DMS153 (cell line): ENCODE data around the gene NAA60.

Experiments
- DNase-seq: peaks from one replicate; lab custom pipeline; 2025; lab: John Stamatoyannopoulos, UW

Gene NAA60

DNA sequence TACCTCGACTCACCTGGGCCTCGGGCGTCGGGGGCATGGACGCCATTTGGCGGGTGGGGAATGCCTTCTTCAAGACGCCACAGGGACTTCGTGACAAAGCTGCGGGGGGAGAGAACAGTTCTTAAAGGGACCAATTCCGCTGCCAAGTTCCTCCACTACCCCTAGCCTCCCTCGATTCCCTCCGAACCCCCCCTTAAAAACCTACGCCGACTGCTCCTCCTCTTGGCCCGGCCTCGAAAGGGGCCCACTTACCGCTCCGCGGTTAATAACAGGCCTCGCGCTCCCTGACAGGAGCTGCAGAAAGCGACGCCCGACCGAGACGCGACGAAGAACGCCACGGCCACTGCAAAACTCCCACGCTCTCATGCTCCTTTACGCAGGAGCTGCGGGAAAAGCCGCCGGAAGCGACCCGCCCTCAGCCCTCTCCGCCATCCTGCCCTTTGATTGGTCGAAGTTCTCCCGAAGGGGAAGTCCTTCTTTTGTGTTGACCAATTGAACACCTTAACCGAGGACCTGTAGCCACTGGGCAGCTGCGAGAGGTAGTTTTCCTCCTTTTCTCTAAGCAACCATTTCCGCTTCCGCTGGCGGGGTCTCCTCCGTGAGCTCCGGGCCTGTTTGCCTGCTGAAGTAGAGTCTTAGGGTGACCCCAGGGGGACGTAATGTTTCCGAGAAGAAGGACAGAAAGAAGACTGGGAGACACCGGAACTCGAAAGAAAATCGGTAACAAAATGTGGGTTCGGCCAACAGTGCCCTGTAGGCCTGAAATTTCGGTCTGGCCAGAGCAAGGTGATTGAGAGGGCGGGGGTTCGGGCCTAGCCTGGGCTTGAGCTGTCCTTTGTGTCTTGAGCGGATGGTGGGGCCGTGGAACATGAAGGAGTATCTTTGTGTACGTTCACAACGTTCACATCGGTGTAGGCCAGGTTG, at the start of gene NAA60, which contains the start of gene ZNF597:
Gene NAA60, plus strand, starts transcription at position 573 of the 924 bp plus-strand sequence. CDS start 32,548 bp downstream, outside the sequence.
Gene ZNF597, minus strand, starts transcription at position 397 of the 924 bp plus-strand sequence. Its CDS starts 351 bp downstream, at position 46.
- DNase-seq: peak; percentile 90

DNA sequence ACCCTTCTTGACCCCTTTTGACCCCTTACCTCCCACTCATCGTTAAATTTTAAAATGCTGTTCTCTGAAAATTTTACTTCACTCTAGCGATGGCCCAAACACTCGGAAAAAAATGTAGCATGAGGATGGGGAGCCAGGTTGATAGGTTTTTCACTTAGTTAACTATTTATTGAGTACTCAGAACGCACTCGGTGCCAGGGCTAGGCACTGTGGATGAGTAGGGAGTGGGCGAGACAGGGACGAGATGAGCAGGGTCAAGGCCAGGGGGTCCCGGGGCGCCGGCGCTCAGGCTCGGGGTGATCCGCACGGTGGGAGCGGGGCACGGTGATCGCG, 43.1 kb upstream of the NAA60 start:
- no peak for DNase-seq

DNA sequence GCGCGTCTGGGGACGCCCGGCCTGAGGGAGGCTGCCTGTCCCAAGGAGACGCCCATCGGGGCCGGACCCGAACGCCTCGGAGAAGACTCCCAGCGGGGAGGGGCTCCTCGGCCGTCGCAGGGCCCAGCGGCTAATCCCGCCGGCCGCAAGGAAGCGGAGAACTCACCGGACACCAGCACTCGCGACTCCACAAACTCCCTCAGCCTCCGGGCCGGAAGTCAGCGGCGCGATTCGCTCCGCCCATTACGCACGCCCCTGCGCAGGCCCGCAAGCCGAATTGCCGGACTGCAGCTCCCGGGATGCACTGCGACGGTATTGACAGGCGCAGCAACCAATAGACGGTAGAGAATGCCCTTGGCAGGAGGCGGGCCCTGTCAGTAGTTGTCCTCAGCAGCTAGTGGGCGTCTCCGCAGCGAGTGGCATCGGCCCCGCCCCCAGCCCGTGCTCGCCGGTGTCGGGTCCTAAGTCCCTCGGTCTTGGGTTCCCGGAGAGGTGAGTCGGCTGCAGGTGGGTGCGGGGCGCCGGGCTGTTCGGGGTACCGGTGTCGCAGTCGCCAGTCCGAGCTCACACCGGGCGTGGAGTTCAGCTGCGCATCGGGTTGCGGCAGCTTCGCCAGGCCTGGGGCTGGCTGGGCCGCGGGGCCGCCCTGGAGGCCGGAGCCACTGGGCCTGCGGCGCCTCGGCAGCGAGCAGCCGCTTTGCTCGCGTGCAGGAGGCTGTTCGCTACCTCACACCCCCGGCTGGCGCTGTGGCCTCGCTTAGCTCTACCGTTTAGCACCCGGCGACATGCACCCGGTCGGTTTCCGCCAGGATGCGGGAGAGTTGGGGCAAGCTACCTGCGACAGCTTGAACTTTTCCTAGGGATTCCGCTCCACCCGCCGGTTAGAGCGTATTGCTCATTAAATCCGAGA, 42.4 kb upstream of the NAA60 start, which contains the start of the genes ZNF174 and ZSCAN32:
Gene ZNF174, plus strand, starts transcription at position 437 of the 910 bp plus-strand sequence. CDS start 790 bp downstream, outside the sequence.
Gene ZSCAN32, minus strand, starts transcription at position 226 of the 910 bp plus-strand sequence. CDS start 3,447 bp downstream, outside the sequence.
- DNase-seq: peak; percentile 98

DNA sequence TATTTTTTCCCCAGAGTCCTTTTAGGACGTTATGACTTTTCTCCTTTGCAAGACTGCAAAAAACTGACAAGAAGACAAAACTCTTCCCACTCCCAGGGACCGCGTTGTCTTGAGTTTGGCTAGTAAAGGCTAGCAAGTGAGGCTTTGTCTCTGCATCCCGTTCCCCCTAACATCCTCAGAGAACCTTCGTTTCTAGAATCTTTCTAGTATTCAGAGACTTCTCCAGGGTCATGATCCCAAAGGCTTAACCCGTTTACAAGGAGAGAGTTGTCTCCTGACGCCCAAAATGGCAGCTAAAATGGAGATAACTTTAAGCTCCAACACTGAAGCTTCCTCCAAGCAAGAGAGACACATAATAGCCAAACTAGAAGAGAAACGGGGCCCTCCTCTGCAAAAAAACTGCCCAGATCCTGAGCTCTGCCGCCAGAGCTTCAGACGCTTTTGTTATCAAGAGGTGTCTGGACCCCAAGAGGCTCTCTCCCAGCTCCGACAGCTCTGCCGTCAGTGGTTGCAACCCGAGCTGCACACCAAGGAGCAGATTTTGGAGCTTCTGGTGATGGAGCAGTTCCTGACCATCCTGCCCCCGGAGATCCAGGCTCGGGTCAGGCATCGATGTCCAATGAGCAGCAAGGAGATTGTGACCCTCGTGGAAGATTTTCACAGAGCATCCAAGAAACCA, 41.6 kb upstream of the NAA60 start:
- DNase-seq: no peak

DNA sequence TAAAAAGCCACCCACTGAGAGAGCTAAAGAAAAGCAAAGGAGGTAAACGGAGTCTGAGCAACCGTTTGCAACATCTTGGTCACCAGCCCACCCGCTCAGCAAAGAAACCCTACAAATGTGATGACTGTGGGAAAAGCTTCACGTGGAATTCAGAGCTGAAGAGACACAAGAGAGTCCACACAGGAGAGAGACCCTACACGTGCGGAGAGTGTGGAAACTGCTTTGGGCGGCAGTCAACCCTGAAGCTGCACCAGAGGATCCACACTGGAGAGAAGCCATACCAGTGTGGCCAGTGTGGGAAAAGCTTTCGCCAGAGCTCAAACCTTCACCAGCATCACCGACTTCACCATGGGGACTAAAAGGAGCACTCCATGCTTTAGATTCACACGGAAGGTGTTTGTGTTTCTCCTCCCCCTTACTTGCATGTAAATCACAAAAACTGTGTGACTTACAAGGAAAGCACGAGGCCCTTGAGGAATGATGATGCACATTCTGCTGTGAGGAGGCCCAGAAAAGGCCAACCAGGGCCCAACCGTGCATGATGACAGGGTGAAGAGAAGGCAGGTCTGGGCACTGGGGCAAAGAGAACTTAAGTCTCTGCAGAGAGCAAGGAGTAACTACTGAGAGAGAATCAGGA, 34.8 kb upstream of the NAA60 start:
- no peak for DNase-seq

DNA sequence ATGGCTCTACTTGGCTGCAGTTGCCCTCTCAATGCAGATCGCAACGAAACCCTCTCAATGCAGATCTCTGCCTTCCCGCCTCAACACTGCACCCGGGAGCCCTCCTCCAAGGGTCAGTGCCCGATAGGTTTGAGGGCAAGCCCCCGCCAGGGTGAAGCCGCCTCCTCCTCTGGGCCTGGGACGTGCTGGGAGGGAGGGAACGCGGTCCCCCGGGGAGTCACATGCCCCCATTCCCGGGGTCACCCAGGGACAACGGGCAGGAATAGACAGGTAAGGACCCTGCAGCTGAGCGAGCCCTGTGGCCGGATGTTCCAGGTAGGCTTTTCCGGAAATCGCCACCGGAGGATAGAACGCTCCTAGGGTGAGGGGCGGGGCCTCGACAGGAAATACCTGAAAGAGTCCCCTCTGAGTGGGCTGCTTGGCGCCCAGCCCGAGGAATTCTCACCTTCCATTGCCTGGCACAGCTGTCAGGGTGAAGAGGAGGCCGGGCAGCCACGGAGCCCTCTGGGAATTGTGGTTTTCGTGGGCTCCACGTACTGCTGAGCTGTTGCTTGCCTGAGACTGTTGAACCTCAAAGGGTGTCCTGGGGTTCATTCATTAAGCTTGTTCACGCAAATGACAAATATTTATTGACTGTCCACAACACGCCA, 29.6 kb upstream of the NAA60 start:
- DNase-seq: no peak

DNA sequence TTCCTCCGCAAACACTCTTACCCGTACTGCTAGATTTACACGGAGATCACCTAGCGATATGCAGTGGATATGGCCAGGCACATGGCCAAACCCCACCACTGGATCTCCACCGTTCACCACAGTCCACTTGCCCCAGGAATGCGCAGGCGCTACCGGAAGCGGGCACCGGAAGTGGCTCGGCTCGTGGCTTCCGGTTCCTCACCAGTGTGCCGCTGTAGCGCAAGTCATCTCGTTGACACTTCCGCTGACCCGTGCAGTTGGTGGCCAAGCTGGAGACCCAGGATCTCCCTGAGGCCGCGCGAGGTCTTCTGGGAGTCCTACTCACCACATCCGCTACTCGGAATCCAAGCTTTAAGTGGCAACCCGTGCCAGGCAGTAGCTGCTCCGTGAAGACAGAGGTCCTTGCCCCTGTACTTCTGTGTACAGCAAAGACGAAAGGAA, 11.7 kb upstream of the NAA60 start:
- DNase-seq: no peak

DNA sequence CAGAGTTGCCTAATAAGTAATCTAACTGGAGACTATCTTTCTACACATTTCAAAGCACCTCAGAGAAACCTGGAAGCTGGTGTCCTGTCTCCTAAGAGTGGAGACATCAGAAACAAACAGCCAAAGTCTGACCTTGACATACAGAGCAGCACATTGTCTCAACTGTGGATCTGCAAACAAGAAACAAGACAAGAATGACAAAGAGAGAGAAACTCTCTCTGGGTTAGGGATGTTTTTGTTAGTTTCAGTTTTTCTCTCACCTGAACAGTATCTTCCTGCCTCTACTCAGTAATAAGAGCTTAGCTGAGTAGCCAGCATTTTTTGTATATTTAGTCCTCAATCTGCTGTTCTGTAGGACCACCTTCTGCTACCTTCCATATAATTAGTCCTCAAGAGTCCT, 9.1 kb upstream of the NAA60 start:
- no peak for DNase-seq

DNA sequence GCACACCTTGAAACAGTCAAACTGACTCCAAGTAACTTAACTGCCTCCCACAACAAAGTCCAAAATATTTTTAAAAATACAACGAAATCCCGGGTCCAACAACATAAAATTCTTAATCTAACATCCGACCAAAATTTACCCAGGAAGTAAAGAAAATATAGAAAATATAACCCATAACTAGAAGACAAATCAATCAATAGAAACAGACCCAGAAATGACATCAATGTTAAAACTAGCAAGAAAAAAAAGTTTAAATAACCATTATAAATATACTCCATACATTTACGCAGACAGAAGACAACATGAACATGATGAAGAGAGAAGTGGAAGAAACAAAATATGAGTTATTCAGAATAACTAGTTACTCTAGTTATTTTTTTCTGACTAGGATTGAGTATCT, 3.8 kb upstream of the NAA60 start:
- no peak for DNase-seq

DNA sequence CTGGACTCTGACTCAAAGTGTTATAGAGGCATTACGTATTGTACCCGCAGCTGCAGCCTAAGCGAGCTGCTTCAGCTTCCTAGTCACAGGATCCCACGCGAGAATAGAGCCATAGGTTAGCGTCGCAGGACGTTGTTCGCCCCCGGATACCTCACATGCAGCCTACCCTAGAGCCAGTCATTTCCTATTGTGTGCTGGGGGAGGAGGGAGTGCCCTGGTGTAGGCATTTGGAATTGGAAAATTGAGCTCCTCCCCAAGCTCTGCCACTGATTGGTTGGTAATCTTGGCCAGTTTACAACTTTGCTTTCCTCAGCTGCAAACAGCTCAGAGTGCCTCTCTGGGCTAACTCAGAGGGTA, 530 bp downstream of the NAA60 start:
- DNase-seq: no peak

DNA sequence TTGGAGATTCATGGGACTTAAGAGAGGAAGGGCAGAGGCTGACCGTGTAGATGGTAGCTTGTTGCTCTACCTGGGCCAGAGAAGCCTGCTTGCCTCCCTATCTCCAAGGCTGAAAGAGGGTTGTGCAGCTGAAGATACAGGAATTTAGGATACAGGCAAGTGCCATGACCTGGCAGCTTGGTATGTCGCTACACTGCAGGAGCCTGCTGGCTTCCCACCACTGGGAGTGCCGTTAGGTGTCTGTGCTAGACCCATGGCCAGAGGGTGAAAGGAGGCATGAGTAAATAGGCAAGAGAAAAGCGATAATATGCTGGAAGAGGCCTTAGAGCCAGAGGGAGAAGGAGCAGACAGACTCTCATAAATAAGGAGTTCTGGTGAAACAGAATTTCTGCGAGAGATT, 10.6 kb downstream of the NAA60 start:
- no peak for DNase-seq

DNA sequence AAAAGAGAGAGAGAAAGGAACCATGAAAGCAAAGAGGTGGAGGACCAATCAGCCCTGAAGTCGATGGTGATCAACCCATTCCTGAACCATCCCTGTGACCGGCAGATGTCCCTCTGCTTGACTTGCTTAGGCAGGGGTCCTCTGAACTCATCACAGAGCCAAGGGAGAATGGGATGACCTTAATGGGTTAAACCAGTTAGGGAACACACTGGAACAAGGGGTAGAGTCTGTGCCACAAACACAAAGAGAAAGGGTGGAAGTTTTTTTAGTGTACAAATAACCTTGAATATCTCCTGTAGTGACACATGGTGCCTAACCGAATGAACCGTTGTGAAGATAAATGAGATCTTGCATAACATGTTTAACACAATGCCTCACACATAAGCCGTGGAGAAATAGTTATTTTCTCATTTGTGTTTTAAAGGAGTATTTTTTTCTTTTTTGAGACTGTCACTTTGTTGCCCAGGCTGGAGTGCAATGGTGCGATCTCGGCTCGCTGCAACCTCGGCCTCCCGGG, 11.2 kb downstream of the NAA60 start:
- no peak for DNase-seq

DNA sequence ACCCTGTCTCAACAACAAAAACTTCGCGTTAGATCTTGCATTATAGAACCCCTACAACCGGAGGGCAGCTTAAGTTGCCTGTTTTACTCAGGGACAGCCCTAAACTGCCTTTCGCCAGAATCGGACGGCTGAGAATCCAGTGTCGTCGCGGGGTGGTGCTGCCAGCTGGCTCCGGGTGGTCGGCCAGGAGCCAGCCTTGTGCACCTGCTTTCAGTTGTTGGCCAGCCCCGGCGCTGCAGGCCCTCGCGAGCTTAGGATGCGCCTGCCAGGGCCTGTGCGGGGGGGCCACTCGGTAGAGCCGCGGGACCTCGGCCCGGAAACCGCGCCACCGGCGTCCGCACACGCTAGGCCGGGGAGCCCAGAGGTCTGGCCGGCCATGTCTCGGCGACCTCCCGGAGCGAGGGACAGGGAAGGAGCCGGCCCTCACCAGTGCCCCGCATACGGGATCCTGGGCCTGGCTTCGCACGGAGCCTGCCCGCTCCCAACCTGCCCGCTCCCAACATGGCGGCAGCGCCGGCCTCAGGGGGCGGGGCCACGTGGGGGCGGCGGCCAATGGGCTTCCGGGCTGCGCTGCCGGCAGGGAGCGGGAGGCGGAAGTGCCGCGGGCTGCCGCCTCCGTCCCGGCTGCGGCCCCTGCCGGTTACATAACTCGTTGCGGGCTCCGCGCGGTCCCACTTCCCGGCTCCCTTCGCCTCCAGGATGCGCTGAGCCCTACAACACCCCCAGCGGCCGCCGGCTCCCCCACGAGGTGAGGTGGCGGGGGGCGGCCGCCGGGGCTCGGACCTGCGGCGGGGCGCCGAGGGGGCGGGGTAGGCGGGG, 14.2 kb downstream of the NAA60 start:
- DNase-seq: peak; percentile 79

DNA sequence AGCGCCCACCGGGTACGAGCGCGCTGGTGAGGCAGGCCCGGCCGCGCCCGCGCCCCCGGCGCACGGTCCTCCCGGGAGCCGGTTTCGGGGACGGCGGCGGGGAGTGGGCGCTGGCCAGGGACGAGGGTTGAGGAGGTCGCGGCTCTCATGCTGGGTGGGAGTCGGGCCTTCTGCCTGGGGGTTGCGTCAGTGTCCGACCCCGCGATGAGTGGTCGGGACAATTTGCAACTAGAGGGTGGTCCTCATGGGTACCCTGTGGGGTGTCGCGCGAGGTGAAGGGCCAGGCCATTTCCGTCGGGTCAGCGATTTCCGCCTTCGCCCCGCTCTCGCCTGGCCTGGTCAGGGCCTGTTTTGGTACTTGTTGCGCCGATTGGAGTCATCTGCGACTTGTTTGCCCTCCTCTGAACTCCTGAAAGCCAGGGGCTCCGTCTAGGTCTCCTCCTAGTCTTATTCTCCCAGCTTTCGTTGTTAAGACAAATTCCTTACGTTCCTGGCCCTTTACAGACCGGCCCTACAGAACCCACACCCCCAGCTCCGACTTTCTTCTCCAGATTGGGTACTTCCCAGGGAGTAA, 14.9 kb downstream of the NAA60 start:
- DNase-seq: no peak

DNA sequence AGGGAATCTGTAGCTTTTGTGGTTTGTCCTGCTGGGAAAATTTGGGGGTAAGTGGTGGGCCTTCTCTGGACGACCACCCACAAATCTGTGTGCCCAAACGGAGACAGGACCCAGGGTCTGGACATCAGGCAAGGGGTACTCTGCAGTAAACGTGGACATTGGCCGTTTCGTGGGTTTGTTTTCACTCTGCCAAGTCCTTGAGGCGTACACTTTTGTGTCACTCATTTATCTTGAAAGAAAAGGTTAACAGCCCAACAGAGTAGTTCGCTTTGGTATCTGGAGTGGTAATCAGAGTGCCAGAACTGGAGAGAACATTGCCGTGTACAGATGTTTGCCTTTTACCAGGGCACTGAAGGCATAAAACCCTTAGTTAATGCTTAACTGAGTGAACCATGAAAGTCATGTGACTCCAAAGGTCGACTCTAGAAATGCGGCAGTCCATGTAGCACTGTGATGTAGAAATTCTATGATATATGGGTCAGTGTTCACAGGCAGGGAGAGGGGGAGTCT, 15.4 kb downstream of the NAA60 start:
- no peak for DNase-seq

DNA sequence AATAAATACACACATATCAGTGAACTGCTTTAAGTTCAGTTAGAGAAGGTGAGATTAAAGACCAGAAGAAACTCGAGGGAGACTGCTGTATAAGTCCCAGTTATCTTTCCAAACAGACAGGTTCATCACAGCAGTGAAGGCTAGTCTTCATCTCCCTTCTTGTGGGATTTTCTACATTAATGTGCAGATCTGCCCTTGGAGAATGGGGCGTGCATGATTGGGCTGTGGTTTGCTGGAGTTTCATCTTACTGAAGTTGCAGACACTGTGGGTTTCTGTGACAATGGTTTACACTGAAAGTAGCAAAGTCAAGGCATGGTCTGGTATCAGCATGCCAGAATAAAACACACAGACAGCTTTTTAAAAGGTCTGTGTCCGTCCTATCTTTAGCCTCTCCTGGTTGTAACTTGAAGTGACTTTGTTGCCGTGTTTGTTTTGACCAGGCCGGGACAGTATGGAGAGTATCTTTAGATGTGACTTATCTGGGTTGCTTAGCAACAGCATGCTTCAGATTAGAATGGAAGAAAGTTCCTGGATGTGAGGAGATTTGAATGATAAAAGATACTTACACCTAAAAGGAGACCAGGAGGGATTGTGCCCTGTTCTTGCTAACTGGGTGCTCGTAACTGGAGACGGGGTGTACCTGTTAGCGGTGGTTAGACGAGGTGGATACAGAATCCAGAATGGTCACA, 16.1 kb downstream of the NAA60 start:
- DNase-seq: no peak

DNA sequence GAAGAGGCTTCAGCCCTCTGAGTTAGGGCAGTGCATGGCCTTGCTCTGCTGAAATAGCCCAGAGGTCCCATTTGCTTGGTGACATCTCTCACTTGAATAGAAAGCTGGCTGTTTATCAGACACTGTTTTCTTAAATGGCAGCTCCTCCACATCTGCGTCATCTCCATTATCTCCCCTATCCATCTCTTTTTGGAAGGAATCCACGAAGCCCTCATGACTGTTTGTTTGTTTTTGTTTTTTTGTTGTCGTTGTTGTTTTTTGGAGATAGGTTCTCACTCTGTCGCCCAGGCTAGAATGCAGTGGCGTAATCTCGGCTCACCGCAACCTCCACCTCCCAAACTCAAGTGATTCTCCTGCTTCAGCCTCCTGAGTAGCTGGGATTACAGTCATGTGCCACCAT, 16.6 kb downstream of the NAA60 start:
- no peak for DNase-seq

DNA sequence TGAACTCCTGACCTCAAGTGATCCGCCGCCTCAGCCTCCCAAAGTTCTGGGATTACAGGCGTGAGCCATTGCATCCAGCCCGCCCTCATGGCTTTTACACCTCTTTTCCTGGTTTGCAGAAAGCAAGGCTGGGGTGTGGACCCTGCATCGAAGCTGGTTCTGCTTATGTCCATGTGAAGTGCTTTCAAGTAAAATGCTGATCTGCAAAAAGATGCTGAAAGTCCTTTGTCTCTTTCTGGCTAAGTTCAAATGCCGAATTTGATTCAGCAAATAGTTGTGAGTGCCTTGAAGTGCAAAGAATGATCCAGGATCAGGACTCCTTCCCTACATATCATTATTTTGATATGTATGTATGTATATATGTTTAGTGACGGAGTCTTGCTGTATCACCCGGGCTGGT, 17.1 kb downstream of the NAA60 start:
- no peak for DNase-seq

DNA sequence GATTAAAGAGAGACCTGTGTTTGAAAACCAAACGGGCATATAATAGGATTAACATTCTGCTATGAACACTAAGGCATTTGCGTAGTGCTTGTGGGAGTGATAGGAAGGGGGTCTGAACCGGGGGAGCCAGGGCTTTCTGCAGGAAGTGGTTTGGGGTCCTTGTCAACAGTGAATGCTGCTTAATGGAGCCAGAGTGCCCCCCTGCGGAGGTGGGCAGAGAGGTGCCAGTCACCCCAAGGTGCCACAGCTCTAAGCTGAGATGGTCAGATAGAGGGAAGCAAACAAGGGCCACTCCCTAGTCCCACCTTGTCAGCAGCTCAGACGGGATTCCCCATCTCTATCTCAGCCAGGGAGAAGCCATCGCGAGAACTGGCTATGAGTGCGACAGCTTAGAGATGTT, 17.7 kb downstream of the NAA60 start:
- DNase-seq: no peak
